ENCODE data around the gene CSRP2.

DNA sequence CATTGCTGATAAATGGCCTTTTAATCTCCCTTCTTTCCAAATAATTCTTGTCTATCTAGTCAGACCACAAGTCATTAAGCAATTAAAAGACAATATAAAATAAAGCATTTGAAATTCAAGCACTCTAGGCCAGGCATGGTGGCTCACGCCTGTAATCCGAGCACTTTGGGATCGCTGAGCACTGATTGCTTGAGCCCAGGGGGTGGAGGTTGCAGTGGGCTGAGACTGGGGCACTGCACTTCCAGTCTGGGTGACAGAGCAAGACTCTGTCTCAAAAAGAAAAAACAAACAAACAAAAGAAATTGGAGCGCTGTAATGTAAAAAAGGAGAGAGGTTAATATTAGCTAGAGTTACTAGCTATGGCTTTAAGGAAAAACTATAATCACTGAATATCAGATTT is 30.5 kb upstream of the CSRP2 start:
- TF ChIP-seq EZH2 (IDR thresholded peaks at IDR 0.05; ENCODE audit: borderline replicate concordance, insufficient read depth, low read length, poor library complexity, severe bottlenecking) = no peak
- TF ChIP-seq, protein P1, sequence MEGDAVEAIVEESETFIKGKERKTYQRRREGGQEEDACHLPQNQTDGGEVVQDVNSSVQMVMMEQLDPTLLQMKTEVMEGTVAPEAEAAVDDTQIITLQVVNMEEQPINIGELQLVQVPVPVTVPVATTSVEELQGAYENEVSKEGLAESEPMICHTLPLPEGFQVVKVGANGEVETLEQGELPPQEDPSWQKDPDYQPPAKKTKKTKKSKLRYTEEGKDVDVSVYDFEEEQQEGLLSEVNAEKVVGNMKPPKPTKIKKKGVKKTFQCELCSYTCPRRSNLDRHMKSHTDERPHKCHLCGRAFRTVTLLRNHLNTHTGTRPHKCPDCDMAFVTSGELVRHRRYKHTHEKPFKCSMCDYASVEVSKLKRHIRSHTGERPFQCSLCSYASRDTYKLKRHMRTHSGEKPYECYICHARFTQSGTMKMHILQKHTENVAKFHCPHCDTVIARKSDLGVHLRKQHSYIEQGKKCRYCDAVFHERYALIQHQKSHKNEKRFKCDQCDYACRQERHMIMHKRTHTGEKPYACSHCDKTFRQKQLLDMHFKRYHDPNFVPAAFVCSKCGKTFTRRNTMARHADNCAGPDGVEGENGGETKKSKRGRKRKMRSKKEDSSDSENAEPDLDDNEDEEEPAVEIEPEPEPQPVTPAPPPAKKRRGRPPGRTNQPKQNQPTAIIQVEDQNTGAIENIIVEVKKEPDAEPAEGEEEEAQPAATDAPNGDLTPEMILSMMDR (IDR thresholded peaks at IDR 0.05; ENCODE audit: poor library complexity, severe bottlenecking) = no peak
- no peak for TF ChIP-seq POLR2AphosphoS5 (IDR thresholded peaks at IDR 0.05)
- no peak for TF ChIP-seq SMC3 (conservative IDR thresholded peaks at IDR 0.05; ENCODE audit: poor library complexity)
- TF ChIP-seq MXI1 (conservative IDR thresholded peaks at IDR 0.05; ENCODE audit: poor library complexity, severe bottlenecking) = no peak
- TF ChIP-seq, protein P2, sequence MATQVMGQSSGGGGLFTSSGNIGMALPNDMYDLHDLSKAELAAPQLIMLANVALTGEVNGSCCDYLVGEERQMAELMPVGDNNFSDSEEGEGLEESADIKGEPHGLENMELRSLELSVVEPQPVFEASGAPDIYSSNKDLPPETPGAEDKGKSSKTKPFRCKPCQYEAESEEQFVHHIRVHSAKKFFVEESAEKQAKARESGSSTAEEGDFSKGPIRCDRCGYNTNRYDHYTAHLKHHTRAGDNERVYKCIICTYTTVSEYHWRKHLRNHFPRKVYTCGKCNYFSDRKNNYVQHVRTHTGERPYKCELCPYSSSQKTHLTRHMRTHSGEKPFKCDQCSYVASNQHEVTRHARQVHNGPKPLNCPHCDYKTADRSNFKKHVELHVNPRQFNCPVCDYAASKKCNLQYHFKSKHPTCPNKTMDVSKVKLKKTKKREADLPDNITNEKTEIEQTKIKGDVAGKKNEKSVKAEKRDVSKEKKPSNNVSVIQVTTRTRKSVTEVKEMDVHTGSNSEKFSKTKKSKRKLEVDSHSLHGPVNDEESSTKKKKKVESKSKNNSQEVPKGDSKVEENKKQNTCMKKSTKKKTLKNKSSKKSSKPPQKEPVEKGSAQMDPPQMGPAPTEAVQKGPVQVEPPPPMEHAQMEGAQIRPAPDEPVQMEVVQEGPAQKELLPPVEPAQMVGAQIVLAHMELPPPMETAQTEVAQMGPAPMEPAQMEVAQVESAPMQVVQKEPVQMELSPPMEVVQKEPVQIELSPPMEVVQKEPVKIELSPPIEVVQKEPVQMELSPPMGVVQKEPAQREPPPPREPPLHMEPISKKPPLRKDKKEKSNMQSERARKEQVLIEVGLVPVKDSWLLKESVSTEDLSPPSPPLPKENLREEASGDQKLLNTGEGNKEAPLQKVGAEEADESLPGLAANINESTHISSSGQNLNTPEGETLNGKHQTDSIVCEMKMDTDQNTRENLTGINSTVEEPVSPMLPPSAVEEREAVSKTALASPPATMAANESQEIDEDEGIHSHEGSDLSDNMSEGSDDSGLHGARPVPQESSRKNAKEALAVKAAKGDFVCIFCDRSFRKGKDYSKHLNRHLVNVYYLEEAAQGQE (IDR thresholded peaks at IDR 0.05; ENCODE audit: borderline replicate concordance) = no peak
- no peak for TF ChIP-seq EP300 (conservative IDR thresholded peaks at IDR 0.05; ENCODE audit: poor library complexity, severe bottlenecking)
